HEK293T (cell line): ENCODE data around the gene PBRM1.

Experiments used
- BHLHE40 ChIP-seq: fragments of 450-650 bp; IDR thresholded peaks from 2 replicates; pipeline ENCODE4 v1.6.1; 2016; ENCODE audit warnings: mild to moderate bottlenecking, moderate library complexity, borderline replicate concordance
- ELF4 ChIP-seq: fragments of 450-650 bp; IDR thresholded peaks from 2 replicates; pipeline ENCODE4 v1.6.1; 2017; ENCODE audit warnings: antibody characterized with exemption
- HDGF ChIP-seq: fragments of 450-650 bp; IDR thresholded peaks from 2 replicates; pipeline ENCODE4 v1.6.1; 2017; ENCODE audit warnings: antibody characterized with exemption, borderline replicate concordance
- SUZ12 ChIP-seq: fragments of 450-650 bp; IDR thresholded peaks from 2 replicates; pipeline ENCODE4 v1.6.1; 2016; ENCODE audit warnings: mild to moderate bottlenecking
- ZNF384 ChIP-seq: fragments of 450-650 bp; IDR thresholded peaks from 2 replicates; pipeline ENCODE4 v1.6.1; 2016
- TF ChIP-seq, protein P1 (sequence below): fragments of 450-650 bp; IDR thresholded peaks from 2 replicates; pipeline ENCODE4 v1.6.1; 2016

DNA sequence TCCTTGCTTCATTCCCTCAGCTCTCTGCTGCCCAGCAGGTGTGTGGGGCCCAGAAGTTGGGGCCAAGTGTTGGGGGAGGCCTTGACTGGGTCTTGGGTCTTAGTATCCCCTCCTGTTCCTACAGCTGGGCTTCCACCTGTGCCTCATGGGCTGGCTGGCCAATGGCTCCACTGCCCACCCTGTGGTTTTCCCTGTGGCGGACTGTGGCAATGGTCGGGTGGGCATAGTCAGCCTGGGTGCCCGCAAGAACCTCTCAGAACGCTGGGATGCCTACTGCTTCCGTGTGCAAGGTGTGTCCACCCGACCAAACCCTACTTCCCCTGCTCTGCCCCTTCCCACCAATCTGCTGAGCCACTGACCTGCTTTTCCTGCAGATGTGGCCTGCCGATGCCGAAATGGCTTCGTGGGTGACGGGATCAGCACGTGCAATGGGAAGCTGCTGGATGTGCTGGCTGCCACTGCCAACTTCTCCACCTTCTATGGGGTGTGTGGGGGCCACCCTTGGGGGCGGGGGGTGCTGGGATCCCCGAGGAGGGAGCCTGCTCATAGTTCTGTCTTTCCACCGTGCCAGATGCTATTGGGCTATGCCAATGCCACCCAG is 163.0 kb downstream of the PBRM1 start:
- no peak for TF ChIP-seq SUZ12
- no peak for TF ChIP-seq ELF4
- no peak for TF ChIP-seq ZNF384
- no peak for TF ChIP-seq BHLHE40
- TF ChIP-seq, protein P1, sequence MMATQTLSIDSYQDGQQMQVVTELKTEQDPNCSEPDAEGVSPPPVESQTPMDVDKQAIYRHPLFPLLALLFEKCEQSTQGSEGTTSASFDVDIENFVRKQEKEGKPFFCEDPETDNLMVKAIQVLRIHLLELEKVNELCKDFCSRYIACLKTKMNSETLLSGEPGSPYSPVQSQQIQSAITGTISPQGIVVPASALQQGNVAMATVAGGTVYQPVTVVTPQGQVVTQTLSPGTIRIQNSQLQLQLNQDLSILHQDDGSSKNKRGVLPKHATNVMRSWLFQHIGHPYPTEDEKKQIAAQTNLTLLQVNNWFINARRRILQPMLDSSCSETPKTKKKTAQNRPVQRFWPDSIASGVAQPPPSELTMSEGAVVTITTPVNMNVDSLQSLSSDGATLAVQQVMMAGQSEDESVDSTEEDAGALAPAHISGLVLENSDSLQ: no peak
- TF ChIP-seq HDGF: no peak
